K562 (cell line): Measurements from ENCODE around the gene PPAT. TPM values are rescaled to one million over a fixed set of nuclear protein-coding genes. Genes with fewer than 3 reads are reported as not detected.
A peak's percentile ranks its signal among the peaks of the same experiment; 100 is the strongest.

Experiments
- ATAC-seq: fragments of 200-7000 bp; cut with Tn5 transposase; 3 replicates; pipeline ENCODE4 v1.9.1; 2020; ENCODE audit warnings: moderate library complexity
- BruUV-seq: library from RNA; stranded (reverse); fragments of 400-500 nt; replicated peaks from 2 replicates; lab custom pipeline; 2021; lab: Mats Ljungman, UMichigan
- CTCF ChIA-PET: fragments of 300-600 bp; formaldehyde crosslinking; extraction: SDS; loops from one replicate; lab custom pipeline; 2021; ENCODE audit warnings: low intra/inter-chr PET ratio; lab: Yijun Ruan, JAX
- POLR2A ChIA-PET: fragments of 300-600, 350-650 bp; sonication (Branson Sonifier 250); formaldehyde crosslinking; extraction: SDS; loops from one replicate; lab custom pipeline; 2021; ENCODE audit warnings: antibody characterized with exemption, inconsistent platforms; lab: Yijun Ruan, JAX
- DNase-seq, 4 experiments: peaks; one replicate each; pipeline versions ENCODE4 v3.0.0 to v3.0.0-alpha.2; 2011 to 2018; ENCODE audit warnings: low spot score in 3 of 4, mixed read lengths in 3 of 4; ENCODE audit errors: extremely low read depth in 1 of 4
- FAIRE-seq: peaks from 2 replicates; lab custom pipeline; 2011; peaks lifted over from hg19 to GRCh38; lab: Jason Lieb, UNC
- H2AFZ ChIP-seq: 2 replicates; pipeline ENCODE4 v1.6.0; 2011; ENCODE audit warnings: low read depth, low read length, control low read depth, inconsistent platforms
- H3K27ac ChIP-seq: fragments of 200-600 bp; 3 replicates; pipeline ENCODE4 v1.8.0; 2011; ENCODE audit warnings: low read depth, mild to moderate bottlenecking, control low read depth, inconsistent platforms, low read length, moderate library complexity, mixed read lengths; ENCODE audit errors: extremely low read depth
- H3K27me3 ChIP-seq, 2 experiments: fragments of 300-600 bp in 1 of 2; 2 replicates in 1 of 2; 3 replicates in 1 of 2; pipeline versions ENCODE4 v1.6.0 to v1.8.0; 2011; ENCODE audit warnings: inconsistent platforms in 2 of 2, low read length in 2 of 2, mild to moderate bottlenecking in 1 of 2, mixed read lengths in 1 of 2, moderate library complexity in 1 of 2; ENCODE audit not compliant: control insufficient read depth in 2 of 2, insufficient read depth in 2 of 2
- H3K36me3 ChIP-seq: fragments of 300-600 bp; 3 replicates; pipeline ENCODE4 v1.8.0; 2011; ENCODE audit warnings: mild to moderate bottlenecking, low read length, inconsistent platforms; ENCODE audit not compliant: control insufficient read depth, insufficient read depth
- H3K4me1 ChIP-seq, 2 experiments: fragments of 200-600 bp in 1 of 2; replicated peaks in 1 of 2; 2 replicates in 1 of 2; 3 replicates in 1 of 2; pipeline versions ENCODE4 v1.5.1 to v1.8.0; 2011; ENCODE audit warnings: inconsistent platforms in 2 of 2, low read length in 2 of 2, mild to moderate bottlenecking in 1 of 2, mixed read lengths in 1 of 2, moderate library complexity in 1 of 2; ENCODE audit not compliant: control insufficient read depth in 2 of 2, insufficient read depth in 2 of 2
- H3K4me2 ChIP-seq: 2 replicates; pipeline ENCODE4 v1.6.1; 2011; ENCODE audit warnings: low read length, control low read depth, inconsistent platforms, mixed read lengths; ENCODE audit not compliant: insufficient read depth
- H3K4me3 ChIP-seq: fragments of 200-600 bp; sonication (generic), shearing (Covaris generic); 2 replicates; pipeline ENCODE4 v1.5.1; 2016; ENCODE audit warnings: control low read depth, inconsistent platforms
- H3K79me2 ChIP-seq: fragments of 200-600 bp; 3 replicates; pipeline ENCODE4 v1.8.0; 2011; ENCODE audit warnings: low read length, inconsistent platforms; ENCODE audit not compliant: control insufficient read depth, insufficient read depth
- H3K9ac ChIP-seq, 2 experiments: 2 replicates each; pipeline versions ENCODE4 v1.6.0 to v1.6.1; 2011; ENCODE audit warnings: low read depth in 2 of 2, low read length in 2 of 2, control low read depth in 1 of 2, inconsistent platforms in 1 of 2, mild to moderate bottlenecking in 1 of 2, mixed read lengths in 1 of 2; ENCODE audit not compliant: insufficient read depth in 1 of 2
- H3K9me1 ChIP-seq: one replicate; pipeline ENCODE4 v1.6.0; 2011; ENCODE audit warnings: inconsistent platforms, mild to moderate bottlenecking, low read length, moderate library complexity; ENCODE audit not compliant: control insufficient read depth, insufficient read depth
- H3K9me3 ChIP-seq: replicated peaks from 2 replicates; pipeline ENCODE4 v1.5.1; 2011; ENCODE audit warnings: low read depth, low read length, inconsistent platforms; ENCODE audit not compliant: control insufficient read depth, insufficient read depth
- H4K20me1 ChIP-seq: replicated peaks from 2 replicates; pipeline ENCODE4 v1.6.1; 2011; ENCODE audit warnings: low read length, inconsistent platforms, mixed read lengths; ENCODE audit not compliant: control insufficient read depth, insufficient read depth
- ARID3A ChIP-seq: IDR thresholded peaks from 2 replicates; pipeline ENCODE4 v1.6.1; 2012; ENCODE audit warnings: low read depth, low read length, improper control_type of control experiment, borderline replicate concordance
- CCNT2 ChIP-seq: IDR thresholded peaks from 2 replicates; pipeline ENCODE4 v1.6.1; 2011; ENCODE audit warnings: borderline replicate concordance, low read depth, mild to moderate bottlenecking, moderate library complexity, mixed read lengths, low read length; ENCODE audit not compliant: insufficient read length; ENCODE audit errors: extremely low read depth
- CGGBP1 ChIP-seq: fragments of 250-450 bp; sonication (Bioruptor Pico); IDR thresholded peaks from 2 replicates; pipeline ENCODE4 v1.9.0; 2021; ENCODE audit warnings: mild to moderate bottlenecking
- HDAC3 ChIP-seq: fragments of 450-650 bp; IDR thresholded peaks from 2 replicates; pipeline ENCODE4 v1.6.1; 2018; ENCODE audit warnings: borderline replicate concordance, mild to moderate bottlenecking, moderate library complexity; ENCODE audit not compliant: partially characterized antibody
- HIVEP1 ChIP-seq: fragments of 250-450 bp; sonication (Bioruptor Pico); IDR thresholded peaks from 2 replicates; pipeline ENCODE4 v1.4.0; 2020; ENCODE audit warnings: mild to moderate bottlenecking
- HLTF ChIP-seq: fragments of 450-650 bp; IDR thresholded peaks from 2 replicates; pipeline ENCODE4 v1.6.1; 2016
- MCM7 ChIP-seq, 2 experiments: fragments of 450-650 bp; IDR thresholded peaks; 2 replicates each; pipeline ENCODE4 v1.6.1; 2016 to 2018
- PBX2 ChIP-seq, 2 experiments: IDR thresholded peaks in 1 of 2; conservative IDR thresholded peaks in 1 of 2; 2 replicates each; pipeline ENCODE4 v1.6.1; 2016; ENCODE audit warnings: low read depth in 2 of 2, mild to moderate bottlenecking in 1 of 2, missing compliant biosample characterization in 1 of 2, missing genetic modification characterization in 1 of 2, moderate library complexity in 1 of 2
- POU5F1 ChIP-seq: fragments of 150-350 bp; IDR thresholded peaks from 2 replicates; pipeline ENCODE4 v1.6.1; 2014; ENCODE audit warnings: borderline replicate concordance, low read length, low read depth, mild to moderate bottlenecking; ENCODE audit not compliant: partially characterized antibody
- RBM15 ChIP-seq: fragments of 200-400 bp; formaldehyde crosslinking; IDR thresholded peaks from 2 replicates; pipeline ENCODE4 v1.6.1; 2018; ENCODE audit warnings: mild to moderate bottlenecking, low read length, moderate library complexity; ENCODE audit not compliant: insufficient read depth
- RBM39 ChIP-seq: fragments of 200-400 bp; formaldehyde crosslinking; optimal IDR thresholded peaks from 2 replicates; pipeline ENCODE3; 2018; ENCODE audit warnings: low read depth, low read length
- RFX1 ChIP-seq: fragments of 450-650 bp; IDR thresholded peaks from 2 replicates; pipeline ENCODE4 v1.6.1; 2016; ENCODE audit warnings: mild to moderate bottlenecking, moderate library complexity
- ZBED1 ChIP-seq: IDR thresholded peaks from 2 replicates; pipeline ENCODE4 v1.6.1; 2014
- ZBTB49 ChIP-seq: sonication (generic); formaldehyde crosslinking; IDR thresholded peaks from 2 replicates; pipeline ENCODE4 v1.8.0; 2022; ENCODE audit warnings: missing genetic modification reagents, mild to moderate bottlenecking, borderline replicate concordance
- ZNF146 ChIP-seq: IDR thresholded peaks from one replicate; pipeline ENCODE4 v1.6.1; 2018; ENCODE audit warnings: missing compliant biosample characterization; ENCODE audit not compliant: unreplicated experiment
- ZNF274 ChIP-seq: IDR thresholded peaks from 2 replicates; pipeline ENCODE4 v1.6.1; 2011; ENCODE audit warnings: low read depth, mild to moderate bottlenecking, low read length, moderate library complexity, borderline replicate concordance
- WGBS: fragments of 100-300 bp; shearing (Covaris generic); methylation state at CpG from one replicate; pipeline ENCODE4 v1.1.6; 2016; ENCODE audit warnings: low coverage, mixed read lengths; ENCODE audit not compliant: insufficient coverage; ENCODE audit errors: missing lambda C conversion rate; 5-methylcytosine and 5-hydroxymethylcytosine counted together
- in situ Hi-C: fragments of 300-500 bp; cut with MboI; formaldehyde crosslinking; loops from 4 replicates; pipeline ENCODE4 v1.15.0; 2018; ENCODE audit warnings: inconsistent platforms, mixed read lengths
- intact Hi-C: fragments of 100-400 bp; cut with micrococcal nuclease; formaldehyde crosslinking; loops from 2 replicates; pipeline ENCODE4 v1.14.2; 2022
- polyA plus RNA-seq, 8 experiments: library from polyadenylated mRNA; depleted of rRNA in 4 of 8; stranded (reverse) in 5 of 8; unstranded in 3 of 8; fragments of >200 nt; fragmentation: Nextera tagmentation in 2 of 8; fragmentation: Illumina TruSeq in 1 of 8; extraction: Ambion mirVana in 2 of 8; extraction: Trizol in 1 of 8; gene quantifications; 2 replicates each; pipeline versions ENCODE4 v1.2.1 to v1.2.3, GENCODE V29; 2011 to 2014; ENCODE audit warnings: inconsistent platforms in 1 of 8, missing spikeins in 1 of 8
- total RNA-seq, 7 experiments: library from RNA; depleted of rRNA in 6 of 7; stranded (reverse); fragments of >200 nt in 6 of 7; fragmentation: Illumina TruSeq in 2 of 7; extraction: Trizol in 2 of 7; gene quantifications; 2 replicates each; pipeline versions ENCODE4 v1.2.1 to v1.2.3, GENCODE V29; 2011 to 2021; ENCODE audit warnings: low replicate concordance in 1 of 7

PPAT gene
- total and polyA plus RNA-seq, 9 of the 15 experiments (the other 6 are each of a cell fraction or from before 2014, with no cell fraction given) = 36.2 to 75.8 (median 55.5) TPM

- Histone ChIP-seq H3K4me3 (no peak overlapping the region), H3K4me1 (peaks cover 0 to 13% of the 10 kb centered on the region in 2 experiments; a peak in 2 of 5 replicates), H3K4me2 (no peak overlapping the region), H3K9me1 (no peaks in the 10 kb centered on the region), H2AFZ (no peak overlapping the region), H3K27ac (no peak overlapping the region), H3K9ac (no peak overlapping the region), H3K79me2 (peaks cover 100% of the 10 kb centered on the region), H4K20me1 (peaks cover 9% of the 10 kb centered on the region; the same call in 1 of the 2 replicates), H3K36me3 (peaks cover 37% of the 10 kb centered on the region; the same call in 2 of the 3 replicates), H3K27me3 (no peaks in the 10 kb centered on the region), H3K9me3 (no peaks in the 10 kb centered on the region)
- intact Hi-C loops (no loop called here), in situ Hi-C loops (no loop called here)
- FAIRE-seq (no peak), ATAC-seq (no peak), DNase-seq (no peak)
- ChIA-PET POLR2A (interaction anchor here (0.6 to 1.1 kb wide), 2 partner anchors 9 to 40 kb away, joined by 3 to 5 read pairs; partner anchors contain the start of gene PPAT), CTCF (no interaction called here)
- no TSS peak for BruUV-seq
- WGBS = 75% methylated on average over 5 of the region's 6 CpGs
- TF ChIP-seq PBX2 (CRISPR knock-in tag; IDR thresholded peaks at IDR 0.05; ENCODE audit: low read depth) (no peak), PBX2 (tag; conservative IDR thresholded peaks at IDR 0.05; ENCODE audit: low read depth) (no peak), ZNF274 (no peak), RBM15 (no peak), CCNT2 (no peak), HDAC3 (no peak), ZNF146 (CRISPR knock-in tag) (peak; percentile 47), ZBTB49 (no peak), POU5F1 (no peak), HLTF (no peak), MCM7 (IDR thresholded peaks at IDR 0.05) (no peak), HIVEP1 (no peak), RBM39 (no peak), RFX1 (peak; percentile 50), CGGBP1 (no peak), ZBED1 (no peak), ARID3A (no peak)
Measured at GRCh38 chr4:56426273-56426672, 9.1 kb downstream of the PPAT start.
